A549 (cell line): Measurements from ENCODE around the gene PRKCE. TPM values are rescaled to one million over a fixed set of nuclear protein-coding genes. Genes with fewer than 3 reads are reported as not detected.

Experiments used
- ATAC-seq, 2 experiments: fragments of 200-7000 bp in 1 of 2; fragments of >200 bp in 1 of 2; cut with Nextera tagmentation in 1 of 2; cut with Tn5 transposase in 1 of 2; 3 replicates each; pipeline versions ENCODE4 v1.8.0 to v1.9.1; 2018 to 2020; ENCODE audit warnings: mild to moderate bottlenecking in 1 of 2, moderate library complexity in 1 of 2
- CTCF ChIA-PET: fragments of 300-600 bp; sonication (Branson Sonifier 250); formaldehyde crosslinking; extraction: SDS; loops from one replicate; lab custom pipeline; 2021; ENCODE audit warnings: antibody characterized with exemption, inconsistent platforms; lab: Yijun Ruan, JAX
- POLR2A ChIA-PET: fragments of 350-600 bp; formaldehyde crosslinking; extraction: SDS; loops from one replicate; lab custom pipeline; 2021; ENCODE audit warnings: antibody characterized with exemption, inconsistent platforms; lab: Yijun Ruan, JAX
- DNase-seq, 2 experiments: peaks; one replicate each; pipeline versions ENCODE4 v3.0.0 to v3.0.0-alpha.2; 2011 to 2016; ENCODE audit warnings: low read depth in 1 of 2, low spot score in 1 of 2
- FAIRE-seq: peaks from 2 replicates; lab custom pipeline; 2011; peaks lifted over from hg19 to GRCh38; lab: Jason Lieb, UNC
- H3K27ac ChIP-seq, 2 experiments: fragments of >200 bp; sonication (Bioruptor Twin); formaldehyde crosslinking; 3 replicates each; pipeline ENCODE4 v1.5.1; 2016 to 2017
- H3K4me1 ChIP-seq: fragments of >200 bp; sonication (Bioruptor Twin); formaldehyde crosslinking; 3 replicates; pipeline ENCODE4 v1.6.1; 2016
- H3K4me2 ChIP-seq: fragments of >200 bp; sonication (Bioruptor Twin); formaldehyde crosslinking; 3 replicates; pipeline ENCODE4 v1.6.1; 2016
- H3K4me3 ChIP-seq: fragments of >200 bp; sonication (Bioruptor Twin); formaldehyde crosslinking; 3 replicates; pipeline ENCODE4 v1.5.1; 2016
- H3K9me3 ChIP-seq: fragments of >200 bp; sonication (Bioruptor Twin); formaldehyde crosslinking; 3 replicates; pipeline ENCODE4 v1.6.1; 2016
- ATOH8 ChIP-seq: fragments of 250-450 bp; sonication (Bioruptor Pico); IDR thresholded peaks from 2 replicates; pipeline ENCODE4 v1.5.0; 2020; ENCODE audit warnings: low read depth, mild to moderate bottlenecking, moderate library complexity
- BCL3 ChIP-seq: fragments of >200 bp; sonication (Bioruptor Twin); formaldehyde crosslinking; IDR thresholded peaks from 3 replicates; pipeline ENCODE4 v1.6.1; 2016
- BHLHE40 ChIP-seq: IDR thresholded peaks from 2 replicates; pipeline ENCODE4 v1.6.1; 2012; ENCODE audit warnings: low read depth, low read length, inconsistent platforms
- CBX2 ChIP-seq: fragments of 200-600 bp; sonication (generic); IDR thresholded peaks from 2 replicates; pipeline ENCODE4 v1.6.1; 2016; ENCODE audit warnings: low read depth, mild to moderate bottlenecking, borderline replicate concordance
- CTCF ChIP-seq: fragments of >200 bp; sonication (Bioruptor Twin); formaldehyde crosslinking; IDR thresholded peaks from 3 replicates; pipeline ENCODE4 v1.5.1; 2016
- E2F6 ChIP-seq: IDR thresholded peaks from 2 replicates; pipeline ENCODE4 v1.6.1; 2012; ENCODE audit warnings: low read depth, borderline replicate concordance
- ELK1 ChIP-seq: fragments of 150-350 bp; IDR thresholded peaks from 2 replicates; pipeline ENCODE4 v1.6.1; 2014; ENCODE audit warnings: low read depth, mild to moderate bottlenecking, low read length
- ESRRA ChIP-seq: fragments of 150-350 bp; IDR thresholded peaks from 2 replicates; pipeline ENCODE4 v1.6.1; 2014; ENCODE audit warnings: mild to moderate bottlenecking, low read length, borderline replicate concordance
- FOSL2 ChIP-seq, 2 experiments: fragments of 450-650 bp in 1 of 2; fragments of >200 bp in 1 of 2; sonication (Bioruptor Twin) in 1 of 2; formaldehyde crosslinking; IDR thresholded peaks; 2 replicates each; pipeline versions ENCODE4 v1.5.0 to v1.6.1; 2016 to 2020; ENCODE audit warnings: mild to moderate bottlenecking in 1 of 2, moderate library complexity in 1 of 2
- HDAC2 ChIP-seq: fragments of 200-600 bp; sonication (generic); IDR thresholded peaks from 2 replicates; pipeline ENCODE4 v1.6.1; 2016
- HOXB13 ChIP-seq: fragments of 250-450 bp; sonication (Bioruptor Pico); IDR thresholded peaks from 2 replicates; pipeline ENCODE4 v1.5.0; 2020; ENCODE audit warnings: low read depth, mild to moderate bottlenecking, moderate library complexity
- JUNB ChIP-seq: fragments of >200 bp; sonication (Bioruptor Twin); formaldehyde crosslinking; IDR thresholded peaks from 2 replicates; pipeline ENCODE4 v1.6.1; 2016
- KDM5A ChIP-seq: fragments of 200-600 bp; sonication (generic); IDR thresholded peaks from 2 replicates; pipeline ENCODE4 v1.6.1; 2016; ENCODE audit warnings: antibody characterized with exemption, mild to moderate bottlenecking
- MAFK ChIP-seq: fragments of 450-650 bp; IDR thresholded peaks from 2 replicates; pipeline ENCODE4 v1.6.1; 2014; ENCODE audit not compliant: partially characterized antibody
- MAZ ChIP-seq: fragments of 150-350 bp; IDR thresholded peaks from 2 replicates; pipeline ENCODE4 v1.6.1; 2014; ENCODE audit warnings: antibody characterized with exemption, low read depth, low read length, borderline replicate concordance
- NR3C1 ChIP-seq: fragments of >200 bp; sonication (Bioruptor Twin); formaldehyde crosslinking; IDR thresholded peaks from 3 replicates; pipeline ENCODE4 v1.6.1; 2017
- PBX3 ChIP-seq: IDR thresholded peaks from 2 replicates; pipeline ENCODE4 v1.6.1; 2012
- POLR2A ChIP-seq: IDR thresholded peaks from 2 replicates; pipeline ENCODE4 v1.6.1; 2012; ENCODE audit warnings: mild to moderate bottlenecking, low read length
- RAD21 ChIP-seq, 2 experiments: fragments of >200 bp in 1 of 2; sonication (Bioruptor Twin) in 1 of 2; formaldehyde crosslinking in 1 of 2; IDR thresholded peaks in 1 of 2; conservative IDR thresholded peaks in 1 of 2; 2 replicates in 1 of 2; 3 replicates in 1 of 2; pipeline ENCODE4 v1.6.1; 2012 to 2018; ENCODE audit warnings: inconsistent platforms in 1 of 2
- RCOR1 ChIP-seq: fragments of 150-350 bp; IDR thresholded peaks from 2 replicates; pipeline ENCODE4 v1.6.1; 2014; ENCODE audit warnings: antibody characterized with exemption, low read length, low read depth
- RNF2 ChIP-seq: fragments of 200-600 bp; sonication (generic); IDR thresholded peaks from 2 replicates; pipeline ENCODE4 v1.6.1; 2016; ENCODE audit warnings: low read depth, mild to moderate bottlenecking, antibody characterized with exemption, moderate library complexity, borderline replicate concordance
- SMC3 ChIP-seq: fragments of >200 bp; sonication (Bioruptor Twin); formaldehyde crosslinking; IDR thresholded peaks from 3 replicates; pipeline ENCODE4 v1.6.1; 2018; ENCODE audit warnings: inconsistent platforms
- SREBF2 ChIP-seq: fragments of 450-650 bp; IDR thresholded peaks from 2 replicates; pipeline ENCODE4 v1.6.1; 2014; ENCODE audit warnings: mild to moderate bottlenecking, moderate library complexity
- TFCP2L1 ChIP-seq: fragments of 250-450 bp; sonication (Bioruptor Pico); IDR thresholded peaks from 2 replicates; pipeline ENCODE4 v1.5.0; 2021; ENCODE audit warnings: mild to moderate bottlenecking
- TP53 ChIP-seq: fragments of 250-450 bp; sonication (Bioruptor Pico); IDR thresholded peaks from 2 replicates; pipeline ENCODE4 v1.5.0; 2021; ENCODE audit warnings: mild to moderate bottlenecking, moderate library complexity
- ZNF302 ChIP-seq: fragments of 250-450 bp; sonication (Bioruptor Pico); IDR thresholded peaks from 2 replicates; pipeline ENCODE4 v1.9.0; 2021; ENCODE audit warnings: inconsistent platforms, mild to moderate bottlenecking, moderate library complexity
- WGBS: methylation state at CpG from one replicate; pipeline ENCODE4 v1.1.6; 2017; ENCODE audit errors: missing lambda C conversion rate; 5-methylcytosine and 5-hydroxymethylcytosine counted together
- polyA plus RNA-seq, 4 experiments: library from polyadenylated mRNA; depleted of rRNA in 3 of 4; stranded (reverse); fragments of >200 nt; fragmentation: RNase III in 1 of 4; extraction: RNeasy Plus Mini Kit Qiagen cat#74134 plus additional on column Dnase treatment in 1 of 4; gene quantifications; 2 replicates in 3 of 4; 3 replicates in 1 of 4; pipeline ENCODE4 v1.2.3, GENCODE V29; 2011 to 2017

Gene PRKCE
- polyA plus RNA-seq, 2 of the 4 experiments (the other 2 are of a cell fraction): 11.5 to 12.0 TPM

GRCh38 chr2:45643543-45644542 lies 7.6 kb upstream of the PRKCE start:
- Histone ChIP-seq H3K4me3 (peak overlapping the region; percentile 63), H3K9me3 (no peaks in the 10 kb centered on the region), H3K4me2 (peak overlapping the region; percentile 96), H3K4me1 (peaks cover 15% of the 10 kb centered on the region), H3K27ac (peak overlapping the region; percentile 89 to 93)
- WGBS: 19% methylated on average over 30 of the region's 49 CpGs
- ChIA-PET POLR2A (interaction anchor here (1.1 kb wide), 1 partner anchor 292 kb away, joined by 5 read pairs; no protein-coding TSS in a partner anchor), CTCF (interaction anchor here (0.6 to 4.8 kb wide), 42 partner anchors 9 to 815 kb away, joined by 3 to 76 read pairs (median 4); no protein-coding TSS in a partner anchor)
- peak; percentile 94 to 99 for ATAC-seq
- no peak for FAIRE-seq
- TF ChIP-seq TFCP2L1 (CRISPR knock-in tag): no peak
- TF ChIP-seq ELK1: no peak
- TF ChIP-seq E2F6: no peak
- TF ChIP-seq ZNF302 (CRISPR knock-in tag): no peak
- no peak for TF ChIP-seq NR3C1
- TF ChIP-seq TP53 (CRISPR knock-in tag): no peak
- TF ChIP-seq HOXB13 (CRISPR knock-in tag): no peak
- TF ChIP-seq KDM5A: no peak
- TF ChIP-seq MAFK: no peak
- no peak for TF ChIP-seq ESRRA
- no peak for TF ChIP-seq SREBF2
- no peak for TF ChIP-seq ATOH8 (CRISPR knock-in tag)
- TF ChIP-seq RCOR1: no peak
- TF ChIP-seq RAD21 (conservative IDR thresholded peaks at IDR 0.05 in 1 of 2, IDR thresholded peaks at IDR 0.05 in 1 of 2): peak; percentile 94 to 100
- TF ChIP-seq MAZ: no peak
- TF ChIP-seq POLR2A: no peak
- no peak for TF ChIP-seq FOSL2 (IDR thresholded peaks at IDR 0.05)
- TF ChIP-seq FOSL2 (CRISPR knock-in tag; IDR thresholded peaks at IDR 0.05): peak; percentile 72
- 0 out of 2 replicates have a peak, but pooled peaks have one; percentile 63 for TF ChIP-seq RNF2
- no peak for TF ChIP-seq BCL3
- no peak for TF ChIP-seq BHLHE40
- TF ChIP-seq CBX2: no peak
- no peak; the same call in 1 of the 2 replicates for TF ChIP-seq JUNB
- TF ChIP-seq SMC3: peak; percentile 99
- TF ChIP-seq HDAC2: no peak
- TF ChIP-seq PBX3: no peak
- peak; percentile 99 for TF ChIP-seq CTCF
- peak; percentile 61 to 90 for DNase-seq
